SK-N-SH (cell line): ENCODE measurements around the gene TRRAP. TPM values are rescaled to one million over a fixed set of nuclear protein-coding genes. Genes with fewer than 3 reads are reported as not detected.

Experiments used
- CTCF ChIA-PET: fragments of 300-600, 350-600 bp; formaldehyde crosslinking; extraction: SDS; loops from one replicate; lab custom pipeline; 2021; lab: Yijun Ruan, JAX
- POLR2A ChIA-PET: fragments of 350-600 bp; sonication (Branson Sonifier 250); formaldehyde crosslinking; extraction: SDS; loops from one replicate; lab custom pipeline; 2020; ENCODE audit warnings: antibody characterized with exemption, inconsistent platforms; lab: Yijun Ruan, JAX
- DNase-seq: peaks from one replicate; pipeline ENCODE4 v3.0.0; 2012
- H2AFZ ChIP-seq: fragments of 200-600 bp; sonication (generic); 2 replicates; pipeline ENCODE4 v1.8.1; 2016; ENCODE audit warnings: antibody characterized with exemption, mild to moderate bottlenecking, low read depth
- H3F3A ChIP-seq: fragments of 200-600 bp; sonication (generic); replicated peaks from 2 replicates; pipeline ENCODE3; 2016; ENCODE audit warnings: antibody characterized with exemption, mild to moderate bottlenecking; ENCODE audit not compliant: insufficient read depth
- H3K27ac ChIP-seq, 2 experiments: fragments of 200-500 bp in 1 of 2; fragments of 200-600 bp in 1 of 2; sonication (Bioruptor generic) in 1 of 2; sonication (generic), shearing (Covaris generic) in 1 of 2; 2 replicates each; pipeline versions ENCODE4 v1.5.1 to v1.6.1; 2014 to 2016; ENCODE audit warnings: low read depth in 2 of 2, inconsistent platforms in 1 of 2, low read length in 1 of 2, mild to moderate bottlenecking in 1 of 2, mixed read lengths in 1 of 2
- H3K27me3 ChIP-seq: fragments of 200-600 bp; sonication (generic), shearing (Covaris generic); 2 replicates; pipeline ENCODE4 v1.6.1; 2016; ENCODE audit warnings: mixed run types; ENCODE audit not compliant: insufficient read depth
- H3K36me3 ChIP-seq, 2 experiments: fragments of 200-500 bp in 1 of 2; fragments of 200-600 bp in 1 of 2; sonication (Bioruptor generic) in 1 of 2; sonication (generic) in 1 of 2; replicated peaks in 1 of 2; 2 replicates each; pipeline versions ENCODE3 to v1.5.1; 2014 to 2016; ENCODE audit warnings: low read length in 1 of 2, mild to moderate bottlenecking in 1 of 2; ENCODE audit not compliant: insufficient read depth in 2 of 2, control insufficient read depth in 1 of 2
- H3K4me1 ChIP-seq, 2 experiments: fragments of 200-500 bp in 1 of 2; fragments of 200-600 bp in 1 of 2; sonication (Bioruptor generic) in 1 of 2; sonication (generic), shearing (Covaris generic) in 1 of 2; 2 replicates each; pipeline versions ENCODE4 v1.5.1 to v1.6.1; 2014 to 2016; ENCODE audit warnings: low read depth in 1 of 2, low read length in 1 of 2, mixed run types in 1 of 2; ENCODE audit not compliant: insufficient read depth in 2 of 2, control insufficient read depth in 1 of 2
- H3K4me2 ChIP-seq: fragments of 200-600 bp; sonication (generic), shearing (Covaris generic); 2 replicates; pipeline ENCODE4 v1.6.1; 2017; ENCODE audit warnings: mixed run types
- H3K4me3 ChIP-seq, 2 experiments: fragments of 200-500 bp in 1 of 2; fragments of 200-600 bp in 1 of 2; sonication (Bioruptor generic) in 1 of 2; sonication (generic), shearing (Covaris generic) in 1 of 2; 2 replicates each; pipeline versions ENCODE4 v1.5.1 to v1.8.1; 2014 to 2016; ENCODE audit warnings: low read depth in 2 of 2, inconsistent platforms in 1 of 2, low read length in 1 of 2, mild to moderate bottlenecking in 1 of 2, mixed read lengths in 1 of 2, moderate library complexity in 1 of 2
- H3K79me2 ChIP-seq: fragments of 200-600 bp; sonication (generic); 2 replicates; pipeline ENCODE4 v1.8.1; 2017; ENCODE audit warnings: mild to moderate bottlenecking; ENCODE audit not compliant: insufficient read depth
- H3K9ac ChIP-seq: fragments of 200-600 bp; sonication (generic); 2 replicates; pipeline ENCODE4 v1.6.1; 2017; ENCODE audit warnings: mixed run types
- H3K9me2 ChIP-seq: fragments of 200-600 bp; sonication (generic); 2 replicates; pipeline ENCODE4 v1.6.1; 2017; ENCODE audit warnings: mixed run types
- H3K9me3 ChIP-seq: fragments of 200-600 bp; sonication (generic); 2 replicates; pipeline ENCODE4 v1.6.1; 2017; ENCODE audit warnings: mixed run types, mild to moderate bottlenecking, moderate library complexity
- H4K20me1 ChIP-seq: fragments of 200-600 bp; sonication (generic); 2 replicates; pipeline ENCODE4 v1.6.1; 2017; ENCODE audit warnings: mild to moderate bottlenecking, mixed run types; ENCODE audit not compliant: insufficient read depth
- CHD2 ChIP-seq: fragments of 150-350 bp; IDR thresholded peaks from 2 replicates; pipeline ENCODE4 v1.6.1; 2018; ENCODE audit warnings: low read length; ENCODE audit not compliant: partially characterized antibody
- CTCF ChIP-seq: fragments of 200-600 bp; sonication (generic); IDR thresholded peaks from 2 replicates; pipeline ENCODE4 v1.6.1; 2017; ENCODE audit warnings: antibody characterized with exemption, mild to moderate bottlenecking, moderate library complexity
- ELF1 ChIP-seq: IDR thresholded peaks from 2 replicates; pipeline ENCODE4 v1.4.0; 2012
- EP300 ChIP-seq, 2 experiments: IDR thresholded peaks; 2 replicates each; pipeline versions ENCODE4 v1.4.0 to v1.6.1; 2012; ENCODE audit warnings: borderline replicate concordance in 1 of 2, low read depth in 1 of 2, low read length in 1 of 2
- EZH2phosphoT487 ChIP-seq: fragments of 200-600 bp; sonication (generic); IDR thresholded peaks from 2 replicates; pipeline ENCODE4 v1.6.1; 2017; ENCODE audit warnings: low read depth, mixed run types, mild to moderate bottlenecking, antibody characterized with exemption, moderate library complexity, borderline replicate concordance
- FOXJ3 ChIP-seq: sonication (generic); formaldehyde crosslinking; IDR thresholded peaks from 2 replicates; pipeline ENCODE4 v1.5.1; 2020; ENCODE audit warnings: mild to moderate bottlenecking, missing genetic modification reagents
- GABPA ChIP-seq: IDR thresholded peaks from 2 replicates; pipeline ENCODE4 v1.4.0; 2012; ENCODE audit warnings: low read depth, mild to moderate bottlenecking
- GATA2 ChIP-seq: sonication (generic); formaldehyde crosslinking; IDR thresholded peaks from 2 replicates; pipeline ENCODE4 v1.5.0; 2020; ENCODE audit warnings: mild to moderate bottlenecking, missing genetic modification reagents
- MXI1 ChIP-seq: IDR thresholded peaks from 2 replicates; pipeline ENCODE4 v1.6.1; 2012; ENCODE audit warnings: mild to moderate bottlenecking, low read depth, low read length, improper control_type of control experiment
- NFIC ChIP-seq: IDR thresholded peaks from 2 replicates; pipeline ENCODE4 v1.4.0; 2012; ENCODE audit warnings: borderline replicate concordance
- NRF1 ChIP-seq: IDR thresholded peaks from 2 replicates; pipeline ENCODE4 v1.6.1; 2012; ENCODE audit warnings: low read depth, mild to moderate bottlenecking, low read length
- POLR2AphosphoS5 ChIP-seq: IDR thresholded peaks from 2 replicates; pipeline ENCODE4 v1.6.1; 2012; ENCODE audit warnings: low read depth, low read length
- RCOR1 ChIP-seq: fragments of 150-350 bp; IDR thresholded peaks from 2 replicates; pipeline ENCODE4 v1.6.1; 2017; ENCODE audit warnings: antibody characterized with exemption, low read length
- RXRA ChIP-seq: IDR thresholded peaks from 2 replicates; pipeline ENCODE4 v1.4.0; 2012; ENCODE audit warnings: low read depth, mild to moderate bottlenecking, borderline replicate concordance
- SMC3 ChIP-seq: IDR thresholded peaks from 2 replicates; pipeline ENCODE4 v1.6.1; 2012; ENCODE audit warnings: low read depth, low read length, improper control_type of control experiment
- TAF1 ChIP-seq: IDR thresholded peaks from 2 replicates; pipeline ENCODE4 v1.6.1; 2012; ENCODE audit warnings: low read depth, mild to moderate bottlenecking, low read length, moderate library complexity, borderline replicate concordance
- TCF12 ChIP-seq: IDR thresholded peaks from 2 replicates; pipeline ENCODE4 v1.4.0; 2012
- YY1 ChIP-seq: IDR thresholded peaks from 2 replicates; pipeline ENCODE4 v1.4.0; 2012; ENCODE audit warnings: low read depth, mild to moderate bottlenecking
- WGBS: methylation state at CpG from one replicate; pipeline ENCODE4 v1.1.6; 2017; ENCODE audit warnings: low lambda C conversion rate; 5-methylcytosine and 5-hydroxymethylcytosine counted together
- polyA plus RNA-seq, 3 experiments: library from polyadenylated mRNA; depleted of rRNA; stranded (reverse); fragments of >200 nt; gene quantifications; 2 replicates each; pipeline ENCODE4 v1.2.3, GENCODE V29; 2012
- TF ChIP-seq, protein P1 (sequence below): IDR thresholded peaks from 2 replicates; pipeline ENCODE4 v1.6.1; 2012; ENCODE audit warnings: mild to moderate bottlenecking, low read depth, low read length, moderate library complexity
- TF ChIP-seq, protein P2 (sequence below): IDR thresholded peaks from 2 replicates; pipeline ENCODE4 v1.4.0; 2012; ENCODE audit warnings: low read depth
- TF ChIP-seq, protein P3 (sequence below): IDR thresholded peaks from 2 replicates; pipeline ENCODE4; 2012

Gene TRRAP
- 19.6 and 24.9 TPM in 2 replicates for polyA plus RNA-seq (2012; rRNA removed)
- 11.9 and 16.5 TPM in 2 replicates for polyA plus RNA-seq (2012; cell fraction: cytosol; rRNA removed)
- 48.2 and 49.1 TPM in 2 replicates for polyA plus RNA-seq (2012; cell fraction: nucleus; rRNA removed)

DNA sequence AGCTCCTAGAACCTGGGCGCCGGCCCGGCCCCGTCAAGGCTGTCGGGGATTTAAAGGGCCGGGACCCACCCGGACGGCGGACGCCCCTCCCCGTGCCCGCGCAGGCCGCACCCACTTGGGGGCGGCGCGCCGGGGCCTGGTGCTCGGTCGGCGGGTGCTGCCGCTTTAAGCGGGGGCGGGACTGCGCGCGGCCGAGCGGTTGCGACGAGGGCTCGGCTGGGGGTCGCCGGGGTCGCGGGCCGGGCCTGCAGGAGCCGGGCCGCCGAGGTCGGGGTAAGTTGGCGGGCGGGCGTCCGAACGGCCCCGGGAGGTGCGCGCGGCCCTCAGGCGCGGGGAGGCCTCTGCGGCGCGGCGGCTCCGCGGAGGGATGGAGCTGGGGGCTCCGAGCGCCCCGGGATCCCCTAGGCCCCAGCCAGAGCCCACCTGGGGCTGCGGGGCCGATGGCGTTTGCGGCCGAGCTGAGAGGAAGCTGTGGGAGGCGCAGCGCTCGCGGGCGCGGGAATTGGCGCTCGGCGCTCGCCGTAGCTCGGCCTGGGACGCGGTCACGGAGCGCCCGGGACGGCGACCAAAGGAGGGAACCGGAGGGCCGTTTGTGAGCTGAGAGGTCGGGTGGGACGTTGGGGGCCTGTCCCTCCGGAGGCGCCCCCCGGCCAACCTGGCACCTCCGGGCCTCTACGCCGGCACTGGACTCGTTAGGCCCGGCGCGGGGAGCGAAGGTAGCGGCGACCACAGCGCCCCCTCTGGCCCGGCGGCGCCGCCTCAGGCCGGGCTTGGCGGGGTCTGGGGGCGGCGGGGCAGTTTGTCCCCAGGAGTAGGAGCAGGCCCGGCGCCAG lies at the start of gene TRRAP:
TSS of gene TRRAP (plus strand) at position 168 of the 833 bp plus-strand sequence. CDS start 2,619 bp downstream, outside the sequence.
- H3K79me2 ChIP-seq: peaks cover 57% of the 10 kb centered on the region
- peaks cover 25 to 33% of the 10 kb centered on the region in 2 experiments for H3K36me3 ChIP-seq
- under 1% methylated on average over 26 of the region's 113 CpGs for WGBS
- peak within 1 kb of the TSS; percentile 75 to 99 for H3K4me3 ChIP-seq
- peaks cover 0 to 15% of the 10 kb centered on the region in 2 experiments; a peak in 1 of 4 replicates for H3K4me1 ChIP-seq
- H3K27ac ChIP-seq: peak within 1 kb of the TSS; percentile 73 to 89
- DNase-seq: peak; percentile 98
- peaks cover 21% of the 10 kb centered on the region for H4K20me1 ChIP-seq
- no peaks in the 10 kb centered on the region for H3K9me2 ChIP-seq
- TF ChIP-seq GABPA (0 out of 2 replicates have a peak, but pooled peaks have one; percentile 32), YY1 (no peak), EP300 (IDR thresholded peaks at IDR 0.05; ENCODE audit: borderline replicate concordance in 1 of 2, low read depth in 1 of 2, low read length in 1 of 2) (0 out of 4 replicates have a peak, but pooled peaks of 1 of the 2 experiments have one; percentile 24), TCF12 (no peak), RCOR1 (no peak), POLR2AphosphoS5 (peak; percentile 28; the same call in 1 of the 2 replicates), GATA2 (no peak), ELF1 (0 out of 2 replicates have a peak, but pooled peaks have one; percentile 47), NRF1 (peak; percentile 63), SMC3 (no peak), CHD2 (peak; percentile 15), MXI1 (peak; percentile 65), EZH2phosphoT487 (no peak), CTCF (peak; percentile 87), FOXJ3 (CRISPR knock-in tag) (no peak), TAF1 (peak; percentile 74), RXRA (no peak), NFIC (no peak)
- TF ChIP-seq, protein P1, sequence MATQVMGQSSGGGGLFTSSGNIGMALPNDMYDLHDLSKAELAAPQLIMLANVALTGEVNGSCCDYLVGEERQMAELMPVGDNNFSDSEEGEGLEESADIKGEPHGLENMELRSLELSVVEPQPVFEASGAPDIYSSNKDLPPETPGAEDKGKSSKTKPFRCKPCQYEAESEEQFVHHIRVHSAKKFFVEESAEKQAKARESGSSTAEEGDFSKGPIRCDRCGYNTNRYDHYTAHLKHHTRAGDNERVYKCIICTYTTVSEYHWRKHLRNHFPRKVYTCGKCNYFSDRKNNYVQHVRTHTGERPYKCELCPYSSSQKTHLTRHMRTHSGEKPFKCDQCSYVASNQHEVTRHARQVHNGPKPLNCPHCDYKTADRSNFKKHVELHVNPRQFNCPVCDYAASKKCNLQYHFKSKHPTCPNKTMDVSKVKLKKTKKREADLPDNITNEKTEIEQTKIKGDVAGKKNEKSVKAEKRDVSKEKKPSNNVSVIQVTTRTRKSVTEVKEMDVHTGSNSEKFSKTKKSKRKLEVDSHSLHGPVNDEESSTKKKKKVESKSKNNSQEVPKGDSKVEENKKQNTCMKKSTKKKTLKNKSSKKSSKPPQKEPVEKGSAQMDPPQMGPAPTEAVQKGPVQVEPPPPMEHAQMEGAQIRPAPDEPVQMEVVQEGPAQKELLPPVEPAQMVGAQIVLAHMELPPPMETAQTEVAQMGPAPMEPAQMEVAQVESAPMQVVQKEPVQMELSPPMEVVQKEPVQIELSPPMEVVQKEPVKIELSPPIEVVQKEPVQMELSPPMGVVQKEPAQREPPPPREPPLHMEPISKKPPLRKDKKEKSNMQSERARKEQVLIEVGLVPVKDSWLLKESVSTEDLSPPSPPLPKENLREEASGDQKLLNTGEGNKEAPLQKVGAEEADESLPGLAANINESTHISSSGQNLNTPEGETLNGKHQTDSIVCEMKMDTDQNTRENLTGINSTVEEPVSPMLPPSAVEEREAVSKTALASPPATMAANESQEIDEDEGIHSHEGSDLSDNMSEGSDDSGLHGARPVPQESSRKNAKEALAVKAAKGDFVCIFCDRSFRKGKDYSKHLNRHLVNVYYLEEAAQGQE: peak; percentile 25; the same call in 1 of the 2 replicates
- TF ChIP-seq, protein P2, sequence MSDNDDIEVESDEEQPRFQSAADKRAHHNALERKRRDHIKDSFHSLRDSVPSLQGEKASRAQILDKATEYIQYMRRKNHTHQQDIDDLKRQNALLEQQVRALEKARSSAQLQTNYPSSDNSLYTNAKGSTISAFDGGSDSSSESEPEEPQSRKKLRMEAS: peak; percentile 47
- TF ChIP-seq, protein P3, sequence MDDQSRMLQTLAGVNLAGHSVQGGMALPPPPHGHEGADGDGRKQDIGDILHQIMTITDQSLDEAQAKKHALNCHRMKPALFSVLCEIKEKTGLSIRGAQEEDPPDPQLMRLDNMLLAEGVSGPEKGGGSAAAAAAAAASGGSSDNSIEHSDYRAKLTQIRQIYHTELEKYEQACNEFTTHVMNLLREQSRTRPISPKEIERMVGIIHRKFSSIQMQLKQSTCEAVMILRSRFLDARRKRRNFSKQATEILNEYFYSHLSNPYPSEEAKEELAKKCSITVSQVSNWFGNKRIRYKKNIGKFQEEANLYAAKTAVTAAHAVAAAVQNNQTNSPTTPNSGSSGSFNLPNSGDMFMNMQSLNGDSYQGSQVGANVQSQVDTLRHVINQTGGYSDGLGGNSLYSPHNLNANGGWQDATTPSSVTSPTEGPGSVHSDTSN: 0 out of 2 replicates have a peak, but pooled peaks have one; percentile 1
- peak within 1 kb of the TSS; percentile 88 for H2AFZ ChIP-seq
- peak within 1 kb of the TSS; percentile 99 for H3K4me2 ChIP-seq
- H3F3A ChIP-seq: no peaks in the 10 kb centered on the region
- no peaks in the 10 kb centered on the region for H3K9me3 ChIP-seq
- peak within 1 kb of the TSS; percentile 97 for H3K9ac ChIP-seq
- H3K27me3 ChIP-seq: no peaks in the 10 kb centered on the region
- CTCF ChIA-PET: interaction anchor here (0.7 to 3.5 kb wide), 38 partner anchors 9 to 458 kb away, joined by 3 to 34 read pairs (median 5); partner anchors contain the start of gene TMEM130
- POLR2A ChIA-PET: interaction anchor here (0.6 to 2.3 kb wide), 9 partner anchors 9 to 530 kb away, joined by 3 to 20 read pairs (median 4); partner anchors contain the start of genes ARPC1A, BUD31, PDAP1 and TMEM130
